SJSA1 (cell line): ENCODE data around the gene C9. TPM values are rescaled to one million over a fixed set of nuclear protein-coding genes. Genes with fewer than 3 reads are reported as not detected.
"Not testable (repeated sequence)": the region's sequence is repeated elsewhere in the genome, so short reads cannot be mapped to it uniquely, and the experiment has no call there.

Experiments used
- DNase-seq, 2 experiments: peaks; one replicate each; pipeline ENCODE4 v3.0.0-alpha.2; 2015 to 2020; ENCODE audit warnings: low spot score in 2 of 2, low read depth in 1 of 2
- H3K27ac ChIP-seq: fragments of 250-450 bp; sonication (Bioruptor Pico); 2 replicates; pipeline ENCODE4 v1.5.1; 2020; ENCODE audit warnings: mild to moderate bottlenecking, moderate library complexity
- H3K27me3 ChIP-seq: fragments of 250-450 bp; sonication (Bioruptor Pico); replicated peaks from 2 replicates; pipeline ENCODE4 v1.5.1; 2020; ENCODE audit warnings: mild to moderate bottlenecking, moderate library complexity
- H3K36me3 ChIP-seq: fragments of 250-450 bp; sonication (Bioruptor Pico); 2 replicates; pipeline ENCODE4 v1.5.1; 2020; ENCODE audit warnings: mild to moderate bottlenecking
- H3K4me1 ChIP-seq: fragments of 250-450 bp; sonication (Bioruptor Pico); replicated peaks from 2 replicates; pipeline ENCODE4 v1.6.1; 2021; ENCODE audit warnings: mild to moderate bottlenecking
- H3K4me3 ChIP-seq: fragments of 250-450 bp; sonication (Bioruptor Pico); 2 replicates; pipeline ENCODE4 v1.5.1; 2020; ENCODE audit warnings: mild to moderate bottlenecking
- H3K9me3 ChIP-seq: fragments of 250-450 bp; sonication (Bioruptor Pico); replicated peaks from 2 replicates; pipeline ENCODE4 v1.5.1; 2020; ENCODE audit warnings: mild to moderate bottlenecking
- total RNA-seq: library from RNA; depleted of rRNA; stranded (reverse); fragments of >200 nt; shearing (Covaris generic); gene quantifications from 2 replicates; pipeline ENCODE4 v1.2.3, GENCODE V29; 2014

The C9 gene
- total RNA-seq, 1 experiment from 2014 or later, result 0.37 TPM

DNA sequence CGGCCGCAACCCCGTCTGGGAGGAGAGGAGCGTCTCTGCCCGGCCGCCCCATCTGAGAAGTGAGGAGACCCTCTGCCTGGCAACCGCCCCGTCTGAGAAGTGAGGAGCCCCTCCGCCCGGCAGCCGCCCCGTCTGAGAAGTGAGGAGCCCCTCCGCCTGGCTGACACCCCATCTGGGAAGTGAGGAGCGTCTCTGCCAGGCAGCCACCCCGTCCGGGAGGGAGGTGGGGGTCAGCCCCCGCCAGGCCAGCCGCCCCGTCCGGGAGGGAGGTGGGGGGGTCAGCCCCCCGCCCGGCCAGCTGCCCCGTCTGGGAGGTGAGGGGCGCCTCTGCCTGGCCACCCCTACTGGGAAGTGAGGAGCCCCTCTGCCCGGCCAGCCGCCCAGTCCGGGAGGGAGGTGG, 30.0 kb downstream of the C9 start:
- not testable (repeated sequence) for H3K4me1 ChIP-seq, H3K4me3 ChIP-seq, H3K27ac ChIP-seq, H3K27me3 ChIP-seq, H3K9me3 ChIP-seq, H3K36me3 ChIP-seq, DNase-seq

DNA sequence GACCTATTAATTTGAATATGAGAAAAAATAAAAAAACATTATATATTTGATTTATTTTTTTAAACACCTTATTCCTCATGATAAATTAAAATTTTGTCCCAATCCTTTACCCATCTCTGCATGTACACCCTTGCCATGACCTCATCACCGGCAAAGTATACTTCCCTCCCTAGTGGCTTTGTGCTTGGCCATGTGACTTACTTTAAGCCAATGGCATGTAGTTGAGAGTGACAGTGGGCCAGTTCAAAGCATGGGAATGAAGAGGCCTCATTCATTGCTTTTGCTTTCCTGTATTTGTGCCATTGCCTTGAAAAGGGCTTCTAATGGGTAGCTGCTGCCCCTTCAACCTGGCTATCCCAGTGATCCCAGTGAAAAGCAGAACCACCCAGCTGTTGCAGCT, 31.2 kb downstream of the C9 start:
- no peak for DNase-seq

DNA sequence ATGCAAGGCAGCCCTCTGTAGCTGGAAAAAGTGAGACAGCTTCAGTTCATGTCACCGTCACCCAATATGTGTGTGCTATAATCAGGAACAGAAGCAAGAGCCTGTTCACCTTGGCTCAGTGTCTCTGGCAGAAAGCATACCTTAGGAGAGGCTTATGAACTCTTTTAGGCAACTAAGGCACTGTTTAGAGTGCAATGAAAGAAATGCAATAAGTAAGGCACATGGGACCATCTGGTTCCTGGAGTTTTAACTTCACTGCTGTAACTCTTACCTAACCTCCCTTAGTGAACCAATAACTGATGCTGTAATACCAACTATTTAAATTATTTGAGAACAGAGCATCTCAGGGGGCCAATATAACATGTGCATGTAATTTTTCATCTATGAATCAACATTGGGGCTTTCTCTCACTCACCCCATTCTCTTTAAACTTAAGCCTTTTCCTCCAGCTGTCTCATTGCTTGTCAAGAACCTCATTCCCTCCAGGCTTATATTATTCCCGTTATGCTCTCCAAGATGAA, 32.4 kb downstream of the C9 start:
- Histone ChIP-seq H3K36me3 (no peaks in the 10 kb centered on the region), H3K27ac (no peak overlapping the region), H3K27me3 (0 out of 2 replicates have a peak, but pooled peaks cover 3% of the 10 kb centered on the region), H3K4me3 (no peak overlapping the region), H3K9me3 (no peaks in the 10 kb centered on the region), H3K4me1 (no peaks in the 10 kb centered on the region)
- no peak for DNase-seq

More for the DNA sequence above, 31.2 kb downstream of the C9 start:
- 0 out of 2 replicates have a peak, but pooled peaks cover 3% of the 10 kb centered on the region for H3K27me3 ChIP-seq
- H3K36me3 ChIP-seq, result no peaks in the 10 kb centered on the region
- H3K9me3 ChIP-seq, result no peaks in the 10 kb centered on the region
- no peaks in the 10 kb centered on the region for H3K4me1 ChIP-seq
- H3K4me3 ChIP-seq, result no peak overlapping the region
- H3K27ac ChIP-seq, result no peak overlapping the region

DNA sequence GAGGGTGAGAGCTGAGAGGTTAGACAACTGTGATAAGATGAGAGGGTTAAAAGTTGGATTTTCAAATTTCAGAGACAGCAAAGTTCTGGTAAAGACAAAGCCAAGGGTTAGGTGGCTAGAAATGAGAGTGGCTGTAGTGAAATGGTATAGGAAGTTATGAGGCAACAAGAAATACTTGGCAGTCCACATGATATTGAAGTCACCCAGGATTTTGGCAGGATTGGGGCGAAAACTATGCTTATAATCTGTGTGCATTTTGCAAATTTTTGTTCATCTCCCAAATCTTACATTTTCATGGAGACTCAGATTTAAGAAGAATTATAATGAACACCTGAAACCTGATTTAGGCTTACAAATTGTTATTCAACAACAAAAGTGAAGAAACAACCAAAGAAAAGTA, 35.6 kb downstream of the C9 start:
- no peaks in the 10 kb centered on the region for H3K4me1 ChIP-seq
- no peak overlapping the region for H3K4me3 ChIP-seq
- no peak overlapping the region for H3K27ac ChIP-seq
- H3K27me3 ChIP-seq, result 0 out of 2 replicates have a peak, but pooled peaks cover 3% of the 10 kb centered on the region
- H3K36me3 ChIP-seq, result no peaks in the 10 kb centered on the region
- H3K9me3 ChIP-seq, result no peaks in the 10 kb centered on the region
- DNase-seq, result no peak

DNA sequence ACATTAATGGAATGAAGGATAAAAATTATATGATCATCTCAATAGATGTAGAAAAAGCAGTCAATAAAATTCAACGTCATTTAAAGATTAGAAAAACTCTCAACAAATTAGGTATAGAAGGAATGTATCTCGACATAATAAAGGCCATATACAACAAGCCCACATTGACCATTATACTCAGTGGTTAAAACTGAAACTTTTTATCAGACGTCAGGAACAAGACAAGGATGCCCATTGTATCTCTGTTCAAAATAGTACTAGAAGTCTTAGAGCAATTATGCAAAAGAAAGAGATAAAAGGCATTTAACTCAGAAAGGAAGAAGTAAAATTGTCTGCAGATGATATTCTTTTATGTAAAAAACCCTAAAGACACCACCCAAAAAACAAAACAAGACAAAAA, 40.8 kb downstream of the C9 start:
- Histone ChIP-seq H3K4me1 (no peaks in the 10 kb centered on the region), H3K27ac (no peak overlapping the region), H3K27me3 (no peaks in the 10 kb centered on the region), H3K9me3 (no peaks in the 10 kb centered on the region), H3K36me3 (no peaks in the 10 kb centered on the region), H3K4me3 (no peak overlapping the region)
- no peak for DNase-seq

DNA sequence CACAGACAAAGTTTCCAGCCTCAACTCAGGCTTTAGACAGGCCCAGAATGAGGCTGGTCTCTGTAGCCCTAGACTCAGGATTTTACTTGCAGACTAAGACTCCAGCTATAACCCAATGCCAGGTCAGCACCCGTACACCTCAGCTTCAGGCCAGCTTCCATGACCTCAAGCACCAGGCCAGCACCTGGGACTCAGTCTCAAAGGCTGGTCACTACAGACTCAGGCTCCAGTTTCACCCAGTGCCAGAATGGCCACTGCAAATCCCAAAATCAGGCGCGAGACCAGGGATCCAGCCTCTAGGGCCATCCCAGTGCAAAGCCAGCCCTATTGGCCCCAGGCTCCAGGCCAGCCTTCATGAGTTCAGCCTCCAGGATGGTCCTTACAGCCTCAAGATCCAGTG, 44.9 kb downstream of the C9 start:
- no peaks in the 10 kb centered on the region for H3K9me3 ChIP-seq
- H3K36me3 ChIP-seq, result no peaks in the 10 kb centered on the region
- no peaks in the 10 kb centered on the region for H3K27me3 ChIP-seq
- H3K4me1 ChIP-seq, result no peaks in the 10 kb centered on the region
- H3K4me3 ChIP-seq, result no peak overlapping the region
- H3K27ac ChIP-seq, result no peak overlapping the region
- DNase-seq, result no peak

DNA sequence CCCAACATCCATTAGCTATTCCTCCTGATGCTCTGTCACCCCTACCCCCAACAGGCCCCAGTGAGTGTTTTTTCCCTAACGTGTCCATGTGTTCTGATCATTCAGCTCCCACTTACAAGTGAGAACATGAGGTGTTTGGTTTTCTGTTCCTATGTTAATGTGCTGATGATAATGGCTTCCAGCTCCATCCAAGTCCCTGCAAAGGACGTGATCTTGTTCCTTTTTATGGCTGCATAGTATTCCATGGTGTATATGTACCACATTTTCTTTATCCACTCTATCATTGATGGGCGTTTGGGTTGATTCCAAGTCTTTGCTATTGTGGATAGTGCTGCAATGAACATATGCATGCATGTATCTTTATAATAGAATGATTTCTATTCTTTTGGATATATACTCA, 47.8 kb downstream of the C9 start:
- not testable (repeated sequence) for H3K4me3 ChIP-seq, H3K36me3 ChIP-seq, H3K27ac ChIP-seq, H3K27me3 ChIP-seq, H3K9me3 ChIP-seq, DNase-seq, H3K4me1 ChIP-seq

DNA sequence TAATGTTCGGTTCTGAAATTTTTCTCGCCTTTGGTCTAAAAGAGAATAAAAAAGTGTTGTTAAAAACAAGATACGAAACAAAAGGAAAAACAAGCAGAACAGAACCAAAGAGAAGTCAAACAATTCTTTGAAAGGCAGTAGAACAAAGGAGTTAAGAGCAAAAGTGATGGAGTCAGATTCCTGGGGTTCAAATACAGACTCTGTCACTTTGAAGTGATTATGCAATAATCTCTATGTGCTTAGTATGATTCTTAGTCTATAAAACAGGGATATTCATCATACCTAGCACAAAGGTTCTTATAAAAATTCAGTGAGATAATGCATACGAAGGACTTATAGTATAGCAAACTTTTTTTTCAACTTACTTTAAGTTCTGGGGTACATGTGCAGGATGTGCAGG, 48.3 kb downstream of the C9 start:
- H3K27me3 ChIP-seq, result no peaks in the 10 kb centered on the region
- no peak overlapping the region for H3K27ac ChIP-seq
- no peaks in the 10 kb centered on the region for H3K9me3 ChIP-seq
- no peaks in the 10 kb centered on the region for H3K4me1 ChIP-seq
- no peaks in the 10 kb centered on the region for H3K36me3 ChIP-seq
- no peak for DNase-seq
- H3K4me3 ChIP-seq, result no peak overlapping the region

DNA sequence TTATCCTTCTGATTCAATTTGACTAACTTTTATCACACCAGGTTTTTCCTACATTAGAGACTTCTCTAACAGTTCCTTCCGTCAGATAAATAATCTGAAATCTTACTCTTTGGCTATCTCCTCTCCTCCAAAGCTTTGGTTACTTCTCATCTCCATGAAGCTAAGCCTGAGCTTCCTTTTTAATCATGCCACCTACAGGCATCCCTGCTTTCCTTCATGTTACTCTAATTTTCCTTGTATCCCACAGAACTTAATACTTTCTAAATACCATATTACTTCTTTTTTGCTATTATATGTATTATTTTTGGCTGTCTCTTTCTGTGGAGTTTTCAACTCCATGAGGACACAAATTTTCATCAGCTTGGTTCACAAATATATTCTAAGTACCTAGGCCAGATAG, 49.7 kb downstream of the C9 start:
- H3K36me3 ChIP-seq, result no peaks in the 10 kb centered on the region
- H3K4me1 ChIP-seq, result no peaks in the 10 kb centered on the region
- H3K27me3 ChIP-seq, result no peaks in the 10 kb centered on the region
- no peak overlapping the region for H3K4me3 ChIP-seq
- no peak for DNase-seq
- H3K9me3 ChIP-seq, result no peaks in the 10 kb centered on the region
- no peak overlapping the region for H3K27ac ChIP-seq

DNA sequence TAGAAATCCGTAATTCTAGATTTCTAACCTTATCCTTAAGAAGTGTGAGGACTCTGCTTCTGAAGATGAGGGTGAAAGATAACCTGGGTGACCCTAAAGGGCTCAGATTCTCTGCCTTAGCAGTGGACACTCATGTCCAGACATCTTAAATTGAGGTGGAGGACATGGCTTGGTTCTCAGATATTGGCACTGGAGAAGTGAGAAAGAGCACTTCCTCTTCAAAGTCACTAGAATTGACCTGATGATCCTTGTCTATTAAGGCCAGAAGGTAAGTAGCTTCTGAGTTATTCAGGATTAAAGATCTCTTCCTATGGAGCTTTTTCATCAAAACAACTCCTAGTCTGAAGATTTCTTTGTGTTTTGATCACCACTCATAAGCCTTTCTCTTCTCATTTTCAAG, 54.8 kb downstream of the C9 start:
- no peaks in the 10 kb centered on the region for H3K36me3 ChIP-seq
- no peaks in the 10 kb centered on the region for H3K27me3 ChIP-seq
- H3K9me3 ChIP-seq, result no peaks in the 10 kb centered on the region
- no peak for DNase-seq
- H3K4me3 ChIP-seq, result no peak overlapping the region
- H3K27ac ChIP-seq, result no peak overlapping the region
- H3K4me1 ChIP-seq, result no peaks in the 10 kb centered on the region

DNA sequence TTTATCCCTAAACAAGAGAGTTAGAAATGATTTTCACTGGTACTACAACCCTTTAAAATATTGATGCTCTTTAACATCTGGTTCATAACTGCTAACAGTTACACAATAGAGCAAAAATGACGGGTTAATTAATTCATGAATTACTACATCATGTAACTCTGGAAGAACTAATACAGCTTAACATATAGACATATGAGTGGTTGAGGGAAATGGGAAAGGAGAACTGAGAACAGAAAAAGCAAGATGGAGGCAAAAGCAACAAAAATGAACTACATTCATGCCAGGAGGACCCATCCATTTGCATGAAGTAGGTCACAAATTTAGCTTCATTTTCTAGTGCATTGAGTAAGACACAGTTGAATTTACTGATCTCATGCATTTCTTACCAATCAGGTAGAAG, 61.8 kb downstream of the C9 start:
- Histone ChIP-seq H3K27ac (no peak overlapping the region), H3K27me3 (no peaks in the 10 kb centered on the region), H3K4me3 (no peak overlapping the region), H3K9me3 (no peaks in the 10 kb centered on the region), H3K4me1 (no peaks in the 10 kb centered on the region), H3K36me3 (no peaks in the 10 kb centered on the region)
- DNase-seq, result no peak

DNA sequence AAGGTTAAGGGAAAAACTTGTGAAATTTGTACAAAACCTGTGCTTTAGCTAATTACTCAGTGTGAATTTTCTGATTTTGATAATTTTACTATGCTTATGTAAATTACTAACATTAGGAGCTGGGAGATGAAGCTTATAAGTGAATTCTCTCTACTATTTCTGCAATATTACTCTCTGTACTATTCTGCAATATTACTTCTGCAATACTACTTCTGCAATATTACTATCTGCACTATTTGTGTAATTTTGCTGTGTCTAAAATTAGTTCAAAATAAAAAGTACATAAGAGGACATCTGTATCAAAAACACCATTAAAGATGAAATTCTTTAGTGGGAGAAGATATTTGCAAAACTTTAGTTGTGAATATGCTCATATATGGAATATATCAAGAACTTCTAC, 62.9 kb downstream of the C9 start:
- H3K4me1 ChIP-seq, result no peaks in the 10 kb centered on the region
- H3K9me3 ChIP-seq, result no peaks in the 10 kb centered on the region
- no peak overlapping the region for H3K27ac ChIP-seq
- no peaks in the 10 kb centered on the region for H3K27me3 ChIP-seq
- no peaks in the 10 kb centered on the region for H3K36me3 ChIP-seq
- DNase-seq, result no peak
- H3K4me3 ChIP-seq, result no peak overlapping the region

DNA sequence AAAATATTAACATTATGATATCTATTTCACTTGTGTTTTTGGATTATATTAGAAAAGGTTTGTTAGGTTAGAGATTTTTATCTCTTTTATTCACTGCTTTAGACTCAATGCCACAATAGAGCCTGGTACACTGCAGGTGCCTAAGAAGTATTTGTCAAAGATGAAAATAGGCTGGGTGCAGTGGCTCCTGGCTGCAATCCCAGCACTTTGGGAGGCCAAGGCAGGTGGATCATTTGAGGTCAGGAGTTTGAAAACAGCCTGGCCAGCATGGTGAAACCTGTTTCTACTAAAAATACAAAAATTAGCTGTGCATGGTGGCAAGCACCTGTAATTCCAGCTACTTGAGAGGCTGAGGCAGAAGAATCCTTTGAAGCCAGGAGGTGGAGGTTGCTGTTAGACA, 64.3 kb downstream of the C9 start:
- no peaks in the 10 kb centered on the region for H3K4me1 ChIP-seq
- H3K36me3 ChIP-seq, result no peaks in the 10 kb centered on the region
- H3K27me3 ChIP-seq, result no peaks in the 10 kb centered on the region
- DNase-seq, result no peak
- H3K4me3 ChIP-seq, result no peak overlapping the region
- H3K27ac ChIP-seq, result no peak overlapping the region
- H3K9me3 ChIP-seq, result no peaks in the 10 kb centered on the region

DNA sequence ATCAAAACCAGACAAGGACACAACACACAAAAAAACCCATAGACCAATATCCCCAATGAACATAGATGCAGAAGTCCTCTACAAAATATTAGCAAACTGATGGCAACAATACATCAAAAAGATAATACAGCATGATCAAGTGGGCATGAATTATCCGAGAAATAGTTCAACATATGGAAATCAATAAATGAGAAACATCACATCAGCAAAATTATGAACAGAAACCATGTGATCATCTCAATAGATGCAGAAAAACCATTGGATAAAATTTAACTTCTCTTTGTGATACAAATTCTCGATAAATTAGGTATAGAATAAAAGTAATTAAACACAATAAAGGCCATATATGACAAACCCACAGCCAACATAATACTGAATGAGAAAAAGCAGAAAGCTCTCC, 69.6 kb downstream of the C9 start:
- Histone ChIP-seq H3K4me1 (no peaks in the 10 kb centered on the region), H3K4me3 (no peak overlapping the region), H3K9me3 (no peaks in the 10 kb centered on the region), H3K27ac (no peak overlapping the region), H3K27me3 (no peaks in the 10 kb centered on the region), H3K36me3 (no peaks in the 10 kb centered on the region)
- no peak for DNase-seq

DNA sequence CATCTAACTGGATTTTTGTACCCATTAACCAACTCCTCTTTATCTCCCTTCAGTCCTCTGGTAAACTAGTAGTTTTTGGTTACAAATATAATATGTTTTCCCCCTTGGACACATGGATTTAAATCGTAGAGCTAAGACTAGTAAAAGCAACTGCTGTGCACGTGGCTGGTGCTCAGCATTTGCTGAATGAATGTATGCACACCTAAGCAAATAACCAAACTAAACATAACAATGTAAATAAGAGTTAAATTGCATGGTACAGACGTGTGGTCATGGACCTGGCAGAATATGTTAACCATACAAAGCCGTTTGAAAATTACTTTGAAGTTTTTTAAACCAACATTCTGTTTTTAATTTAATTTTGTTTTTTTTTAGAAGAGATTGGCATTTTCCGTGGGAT, 79.7 kb downstream of the C9 start:
- no peaks in the 10 kb centered on the region for H3K4me1 ChIP-seq

More for the DNA sequence above, 79.7 kb downstream of the C9 start:
- no peaks in the 10 kb centered on the region for H3K9me3 ChIP-seq
- DNase-seq, result no peak
- no peaks in the 10 kb centered on the region for H3K36me3 ChIP-seq
- no peak overlapping the region for H3K4me3 ChIP-seq
- H3K27me3 ChIP-seq, result no peaks in the 10 kb centered on the region
- H3K27ac ChIP-seq, result no peak overlapping the region
